CD14-positive monocyte (primary cell): ENCODE measurements around the gene RLN3. TPM values are rescaled to one million over a fixed set of nuclear protein-coding genes. Genes with fewer than 3 reads are reported as not detected.

ENCODE experiments used
- DNase-seq, 3 donors: peaks; one replicate each; pipeline ENCODE4 v3.0.0-alpha.2; 2011 to 2022
- H2AFZ ChIP-seq: 2 replicates; pipeline ENCODE4 v1.6.0; 2012; ENCODE audit warnings: mild to moderate bottlenecking, low read depth, low read length, inconsistent platforms; ENCODE audit not compliant: insufficient read depth, poor library complexity, severe bottlenecking
- H3K27ac ChIP-seq, 2 donors: 1 replicate in 1 of 2; 2 replicates in 1 of 2; pipeline ENCODE4 v1.5.1; 2012 to 2013; ENCODE audit warnings: low read length in 2 of 2, control low read depth in 1 of 2, inconsistent platforms in 1 of 2, low read depth in 1 of 2, mild to moderate bottlenecking in 1 of 2
- H3K27me3 ChIP-seq, 2 donors: one replicate each; pipeline versions ENCODE4 v1.6.0 to v1.6.1; 2011 to 2013; ENCODE audit warnings: low read length in 2 of 2; ENCODE audit not compliant: control insufficient read depth in 2 of 2, insufficient read depth in 2 of 2
- H3K36me3 ChIP-seq, 2 donors: replicated peaks in 1 of 2; 1 replicate in 1 of 2; 2 replicates in 1 of 2; pipeline versions ENCODE4 v1.5.1 to v1.6.1; 2012 to 2013; ENCODE audit warnings: low read length in 2 of 2, control low read depth in 1 of 2, inconsistent platforms in 1 of 2, mild to moderate bottlenecking in 1 of 2; ENCODE audit not compliant: insufficient read depth in 2 of 2, control insufficient read depth in 1 of 2
- H3K4me1 ChIP-seq, 2 donors: 1 replicate in 1 of 2; 2 replicates in 1 of 2; pipeline versions ENCODE4 v1.5.1 to v1.6.1; 2012 to 2013; ENCODE audit warnings: low read length in 2 of 2, control low read depth in 1 of 2, inconsistent platforms in 1 of 2, mild to moderate bottlenecking in 1 of 2, moderate library complexity in 1 of 2; ENCODE audit not compliant: insufficient read depth in 2 of 2, control insufficient read depth in 1 of 2
- H3K4me2 ChIP-seq: replicated peaks from 2 replicates; pipeline ENCODE3; 2012; ENCODE audit warnings: low read length, moderate library complexity, mild to moderate bottlenecking; ENCODE audit not compliant: poor library complexity, severe bottlenecking; ENCODE audit errors: extremely low read depth
- H3K4me3 ChIP-seq, 3 experiments: fragments of 200-600 bp in 1 of 3; sonication (generic) in 1 of 3; replicated peaks in 1 of 3; 1 replicate in 2 of 3; 2 replicates in 1 of 3; pipeline ENCODE4 v1.5.1; 2011 to 2013; ENCODE audit warnings: low read length in 3 of 3, mild to moderate bottlenecking in 3 of 3, control low read depth in 2 of 3, low read depth in 2 of 3, inconsistent platforms in 1 of 3, moderate library complexity in 1 of 3
- H3K79me2 ChIP-seq: 2 replicates; pipeline ENCODE4 v1.6.0; 2012; ENCODE audit warnings: mild to moderate bottlenecking, control low read depth, inconsistent platforms, low read length, moderate library complexity; ENCODE audit not compliant: insufficient read depth
- H3K9ac ChIP-seq: 2 replicates; pipeline ENCODE4 v1.6.0; 2017; ENCODE audit warnings: low read length, mild to moderate bottlenecking; ENCODE audit not compliant: insufficient read depth, poor library complexity, severe bottlenecking
- H3K9me3 ChIP-seq, 2 donors: replicated peaks in 1 of 2; 1 replicate in 1 of 2; 2 replicates in 1 of 2; pipeline versions ENCODE4 v1.5.1 to v1.6.1; 2012 to 2013; ENCODE audit warnings: low read length in 2 of 2, control low read depth in 1 of 2; ENCODE audit not compliant: control insufficient read depth in 1 of 2, insufficient read depth in 1 of 2
- H4K20me1 ChIP-seq: 2 replicates; pipeline ENCODE4 v1.6.0; 2012; ENCODE audit warnings: mild to moderate bottlenecking, low read length, control low read depth, moderate library complexity; ENCODE audit not compliant: insufficient read depth
- H3K27ac Mint-ChIP-seq, 7 donors: one replicate each; pipeline ENCODE4 v1.8.0; 2020; ENCODE audit warnings: mild to moderate bottlenecking in 7 of 7, mixed read lengths in 7 of 7, moderate library complexity in 6 of 7, inconsistent platforms in 2 of 7
- H3K27me3 Mint-ChIP-seq, 3 donors: one replicate each; pipeline ENCODE4 v1.8.0; 2021 to 2022; ENCODE audit warnings: low read depth in 3 of 3, mild to moderate bottlenecking in 3 of 3, mixed read lengths in 3 of 3, moderate library complexity in 3 of 3, inconsistent platforms in 1 of 3
- H3K36me3 Mint-ChIP-seq, 2 donors: one replicate each; pipeline ENCODE4 v1.8.0; 2020; ENCODE audit warnings: mixed read lengths in 2 of 2, inconsistent platforms in 1 of 2, mild to moderate bottlenecking in 1 of 2
- H3K4me1 Mint-ChIP-seq: one replicate; pipeline ENCODE4 v1.8.0; 2020; ENCODE audit warnings: mild to moderate bottlenecking, mixed read lengths
- H3K4me3 Mint-ChIP-seq, 2 donors: one replicate each; pipeline ENCODE4 v1.8.0; 2020; ENCODE audit warnings: mild to moderate bottlenecking in 2 of 2, mixed read lengths in 2 of 2, moderate library complexity in 1 of 2
- H3K9me3 Mint-ChIP-seq, 7 donors: one replicate each; pipeline ENCODE4 v1.8.0; 2020 to 2022; ENCODE audit warnings: mixed read lengths in 7 of 7, mild to moderate bottlenecking in 6 of 7, moderate library complexity in 6 of 7, inconsistent platforms in 2 of 7
- WGBS: methylation state at CpG from one replicate; pipeline ENCODE4 v1.1.5; 2013; ENCODE audit warnings: missing lambda C conversion rate; ENCODE audit not compliant: insufficient coverage; 5-methylcytosine and 5-hydroxymethylcytosine counted together
- intact Hi-C, 2 donors: fragments of 100-400 bp; cut with micrococcal nuclease; formaldehyde crosslinking; loops; one replicate each; pipeline versions ENCODE4 v1.15.0 to v1.15.1; 2023
- polyA plus RNA-seq, 3 donors: library from polyadenylated mRNA; depleted of rRNA in 1 of 3; unstranded in 2 of 3; stranded (reverse) in 1 of 3; fragments of 300-500 nt in 2 of 3; fragments of >200 nt in 1 of 3; fragmentation: Illumina TruSeq in 2 of 3; gene quantifications; 1 replicate in 2 of 3; 2 replicates in 1 of 3; pipeline ENCODE4 v1.2.3, GENCODE V29; 2012 to 2021
- TF ChIP-seq, protein P1 (sequence below): fragments of 200-600 bp; IDR thresholded peaks from one replicate; pipeline ENCODE4 v1.8.0; 2022; ENCODE audit warnings: antibody characterized with exemption, mild to moderate bottlenecking

The RLN3 gene
- polyA plus RNA-seq, 3 donors = not detected

DNA sequence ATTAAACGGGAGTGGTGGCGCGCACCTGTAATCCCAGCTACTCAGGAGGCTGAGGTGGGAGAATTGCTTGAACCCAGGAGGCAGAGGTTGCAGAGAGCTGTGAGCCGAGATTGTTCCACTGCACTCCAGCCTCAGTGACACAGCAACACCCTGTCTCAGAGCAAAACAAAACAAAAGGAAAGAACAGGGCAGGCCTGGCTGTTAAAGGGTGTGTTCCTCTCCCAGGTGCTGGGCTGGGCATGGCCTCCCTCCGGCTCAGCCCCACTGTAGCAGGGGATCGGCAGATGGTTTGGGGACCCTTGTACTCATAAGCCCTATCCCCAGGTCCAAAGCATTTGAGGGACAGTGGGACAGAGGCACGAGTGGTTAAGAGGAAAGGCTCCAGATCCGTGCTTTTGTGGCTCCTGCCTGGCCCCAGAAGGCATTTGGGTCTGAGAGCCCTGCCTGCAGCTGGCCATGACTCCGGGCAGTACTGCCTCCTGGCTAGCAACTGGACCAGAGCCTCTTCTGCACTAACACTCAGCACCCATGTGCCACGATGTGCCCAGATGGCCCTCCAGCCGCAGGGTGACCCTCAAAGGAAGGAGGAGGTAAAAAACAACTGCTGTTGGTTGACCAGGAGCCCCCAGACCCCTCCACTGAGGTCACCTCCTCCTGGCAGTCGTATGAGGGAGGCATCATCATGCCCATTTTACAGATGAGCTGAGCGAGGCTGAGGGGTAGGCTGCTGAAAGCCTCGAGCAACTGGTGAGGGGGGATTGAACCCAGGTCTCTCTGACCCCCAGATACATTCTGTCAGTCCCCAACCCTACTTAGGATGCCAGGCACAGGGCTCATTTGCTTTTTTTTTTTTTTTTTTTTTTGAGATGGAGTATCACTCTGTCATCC lies 31.8 kb upstream of the RLN3 start:
- Histone ChIP-seq H3K36me3 (peaks cover 41 to 84% of the 10 kb centered on the region in 2 donors), H3K27ac (no peak overlapping the region), H3K4me3 (no peak overlapping the region), H3K27me3 (no peaks in the 10 kb centered on the region), H3K9me3 (peaks cover 4 to 7% of the 10 kb centered on the region in 2 donors), H3K79me2 (peaks cover 73% of the 10 kb centered on the region), H4K20me1 (peaks cover 7% of the 10 kb centered on the region), H2AFZ (no peak overlapping the region), H3K9ac (no peak overlapping the region), H3K4me1 (no peaks in the 10 kb centered on the region), H3K4me2 (no peak overlapping the region)
- H3K27ac Mint-ChIP-seq = peak overlapping the region in 1 of 7 donors; percentile 63
- DNase-seq = no peak
- intact Hi-C loops = loop anchor here in 1 of 2 donors (5.0 kb wide), 1 partner anchor 36 kb away; the partner anchor contains the start of gene IL27RA
- peaks cover 0 to under 1% (median 0%) of the 10 kb centered on the region in 3 donors for H3K27me3 Mint-ChIP-seq
- TF ChIP-seq, protein P1, sequence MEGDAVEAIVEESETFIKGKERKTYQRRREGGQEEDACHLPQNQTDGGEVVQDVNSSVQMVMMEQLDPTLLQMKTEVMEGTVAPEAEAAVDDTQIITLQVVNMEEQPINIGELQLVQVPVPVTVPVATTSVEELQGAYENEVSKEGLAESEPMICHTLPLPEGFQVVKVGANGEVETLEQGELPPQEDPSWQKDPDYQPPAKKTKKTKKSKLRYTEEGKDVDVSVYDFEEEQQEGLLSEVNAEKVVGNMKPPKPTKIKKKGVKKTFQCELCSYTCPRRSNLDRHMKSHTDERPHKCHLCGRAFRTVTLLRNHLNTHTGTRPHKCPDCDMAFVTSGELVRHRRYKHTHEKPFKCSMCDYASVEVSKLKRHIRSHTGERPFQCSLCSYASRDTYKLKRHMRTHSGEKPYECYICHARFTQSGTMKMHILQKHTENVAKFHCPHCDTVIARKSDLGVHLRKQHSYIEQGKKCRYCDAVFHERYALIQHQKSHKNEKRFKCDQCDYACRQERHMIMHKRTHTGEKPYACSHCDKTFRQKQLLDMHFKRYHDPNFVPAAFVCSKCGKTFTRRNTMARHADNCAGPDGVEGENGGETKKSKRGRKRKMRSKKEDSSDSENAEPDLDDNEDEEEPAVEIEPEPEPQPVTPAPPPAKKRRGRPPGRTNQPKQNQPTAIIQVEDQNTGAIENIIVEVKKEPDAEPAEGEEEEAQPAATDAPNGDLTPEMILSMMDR = no peak
- peaks cover 0 to 9% (median 4%) of the 10 kb centered on the region in 7 donors for H3K9me3 Mint-ChIP-seq
- no peak overlapping the region for H3K4me3 Mint-ChIP-seq
- H3K4me1 Mint-ChIP-seq = peaks cover 1% of the 10 kb centered on the region
- H3K36me3 Mint-ChIP-seq = peaks cover 44 to 73% of the 10 kb centered on the region in 2 donors
- 95% methylated on average over 3 of the region's 14 CpGs for WGBS

GRCh38 chr19:13996928-13997630 lies 30.9 kb upstream of the RLN3 start:
- no peak overlapping the region for H3K4me3 Mint-ChIP-seq
- no peak overlapping the region for H3K4me3 ChIP-seq
- peaks cover 7% of the 10 kb centered on the region for H4K20me1 ChIP-seq
- H3K4me1 Mint-ChIP-seq = peaks cover 4% of the 10 kb centered on the region
- H3K4me2 ChIP-seq = no peak overlapping the region
- peaks cover 0 to 1% (median 0%) of the 10 kb centered on the region in 3 donors for H3K27me3 Mint-ChIP-seq
- H3K9me3 ChIP-seq = peaks cover 4 to 7% of the 10 kb centered on the region in 2 donors
- peak overlapping the region in 1 of 7 donors; percentile 25 for H3K27ac Mint-ChIP-seq
- H3K36me3 ChIP-seq = peaks cover 32 to 75% of the 10 kb centered on the region in 2 donors
- 98% methylated on average over 22 of the region's 22 CpGs for WGBS
- intact Hi-C loops = loop anchor here in 1 of 2 donors (5.0 kb wide), 1 partner anchor 35 kb away; the partner anchor contains the start of gene IL27RA
- peaks cover 0 to 9% (median 4%) of the 10 kb centered on the region in 7 donors for H3K9me3 Mint-ChIP-seq
- H3K79me2 ChIP-seq = peaks cover 77% of the 10 kb centered on the region
- peaks cover 36 to 70% of the 10 kb centered on the region in 2 donors for H3K36me3 Mint-ChIP-seq
- H3K4me1 ChIP-seq = peaks cover 0 to 4% of the 10 kb centered on the region in 2 donors
- no peak for DNase-seq
- TF ChIP-seq, protein P1 = no peak
- H3K9ac ChIP-seq = no peak overlapping the region
- H2AFZ ChIP-seq = no peak overlapping the region
- H3K27ac ChIP-seq = no peak overlapping the region
- H3K27me3 ChIP-seq = no peaks in the 10 kb centered on the region
